Measurements from ENCODE around the gene NT5M.

The NT5M gene

GRCh38 chr17:17303847-17304490 is 796 bp downstream of the NT5M start:
- no peak for DNase-seq (ENCODE audit: low spot score)

- DNase-seq (ENCODE audit: low spot score) = no peak
These were observed 1.4 kb downstream of the NT5M start for GRCh38 chr17:17304521-17304985.

GRCh38 chr17:17305281-17305801 is 2.2 kb downstream of the NT5M start:
- peak; percentile 38 for DNase-seq (ENCODE audit: low spot score)

- DNase-seq (ENCODE audit: low spot score) = no peak
These were observed 6.2 kb downstream of the NT5M start for GRCh38 chr17:17309356-17309755.

GRCh38 chr17:17313350-17313991 is 10.3 kb downstream of the NT5M start:
- DNase-seq (ENCODE audit: low spot score) = peak; percentile 35

GRCh38 chr17:17314501-17315071 is 11.4 kb downstream of the NT5M start:
- no peak for DNase-seq (ENCODE audit: low spot score)

GRCh38 chr17:17315142-17315821 is 12.1 kb downstream of the NT5M start:
- DNase-seq (ENCODE audit: low spot score) = no peak

GRCh38 chr17:17320188-17320910 is 17.2 kb downstream of the NT5M start:
- DNase-seq (ENCODE audit: low spot score) = no peak

- DNase-seq (ENCODE audit: low spot score) = no peak
These were observed 17.7 kb downstream of the NT5M start for GRCh38 chr17:17320911-17321220.

GRCh38 chr17:17321356-17322025 is 18.3 kb downstream of the NT5M start:
- peak; percentile 1 for DNase-seq (ENCODE audit: low spot score)

GRCh38 chr17:17322516-17323510 is 19.6 kb downstream of the NT5M start:
- no peak for DNase-seq (ENCODE audit: low spot score)

- DNase-seq (ENCODE audit: low spot score) = no peak
These were observed 21.4 kb downstream of the NT5M start for GRCh38 chr17:17324616-17325015.

GRCh38 chr17:17325228-17325627 is 22.1 kb downstream of the NT5M start:
- DNase-seq (ENCODE audit: low spot score) = no peak

- no peak for DNase-seq (ENCODE audit: low spot score)
These were observed 22.6 kb downstream of the NT5M start for GRCh38 chr17:17325816-17326215.

- DNase-seq (ENCODE audit: low spot score) = no peak
These were observed 23.2 kb downstream of the NT5M start for GRCh38 chr17:17326275-17326875.

GRCh38 chr17:17328251-17328650 is 25.1 kb downstream of the NT5M start:
- no peak for DNase-seq (ENCODE audit: low spot score)

GRCh38 chr17:17341452-17341851 is 38.3 kb downstream of the NT5M start:
- no peak for DNase-seq (ENCODE audit: low spot score)

GRCh38 chr17:17342242-17342945 is 39.2 kb downstream of the NT5M start:
- no peak for DNase-seq (ENCODE audit: low spot score)

- DNase-seq (ENCODE audit: low spot score) = no peak
These were observed 40.1 kb downstream of the NT5M start for GRCh38 chr17:17343160-17343735.
